Right lobe of liver (tissue), 6 donors: ENCODE measurements around the gene CATSPER1. TPM values are rescaled to one million over a fixed set of nuclear protein-coding genes. Genes with fewer than 3 reads are reported as not detected.

Experiments used
- ATAC-seq, 4 donors: fragments of 200-7000 bp; cut with Tn5 transposase; one replicate each; pipeline ENCODE4 v1.9.1; 2020; ENCODE audit warnings: mild to moderate bottlenecking in 4 of 4, moderate library complexity in 4 of 4
- DNase-seq, 3 donors: peaks; one replicate each; pipeline ENCODE4 v3.0.0-alpha.2; 2020
- H3K27ac ChIP-seq, 3 donors: fragments of 200-600 bp; one replicate each; pipeline ENCODE4 v1.8.0; 2022
- H3K27me3 ChIP-seq, 2 donors: fragments of 200-600 bp; one replicate each; pipeline ENCODE4 v1.8.0; 2022
- H3K36me3 ChIP-seq, 4 donors: fragments of 200-600 bp; sonication (generic) in 1 of 4; one replicate each; pipeline versions ENCODE4 v1.5.1 to v1.8.0; 2017 to 2022; ENCODE audit warnings: control low read depth in 1 of 4
- H3K4me1 ChIP-seq, 4 donors: fragments of 200-600 bp; sonication (generic) in 1 of 4; one replicate each; pipeline versions ENCODE4 v1.5.1 to v1.8.0; 2017 to 2022; ENCODE audit warnings: control low read depth in 1 of 4
- H3K4me3 ChIP-seq, 3 donors: fragments of 200-600 bp; one replicate each; pipeline ENCODE4 v1.8.0; 2022
- H3K9me3 ChIP-seq, 4 donors: fragments of 200-600 bp; sonication (generic) in 1 of 4; one replicate each; pipeline versions ENCODE4 v1.5.1 to v1.8.0; 2017 to 2022; ENCODE audit warnings: control low read depth in 1 of 4
- POLR2A ChIP-seq: fragments of 450-650 bp; IDR thresholded peaks from one replicate; pipeline ENCODE4 v1.6.1; 2017; ENCODE audit warnings: antibody characterized with exemption, mild to moderate bottlenecking
- WGBS: methylation state at CpG from one replicate; pipeline ENCODE4 v1.1.6; 2018; ENCODE audit warnings: low coverage, low lambda C conversion rate; ENCODE audit not compliant: insufficient coverage; ENCODE audit errors: missing lambda C conversion rate; 5-methylcytosine and 5-hydroxymethylcytosine counted together
- intact Hi-C, 2 donors: fragments of 100-400 bp; cut with DNase I; formaldehyde crosslinking; loops; one replicate each; pipeline versions ENCODE4 v1.11.2 to v1.14.1; 2022
- total RNA-seq, 6 experiments: library from RNA; depleted of rRNA in 2 of 6; stranded (reverse); fragments of >200 nt in 2 of 6; fragmentation: NEBNext Ultra II Directional in 3 of 6; extraction: Animal tissue kit (Norgen Biotek cat#: 25700) in 3 of 6; gene quantifications; one replicate each; pipeline versions ENCODE4 v1.1.0 to v1.2.4, GENCODE V29; 2016 to 2023
- TF ChIP-seq, protein P1 (sequence below), 4 donors: fragments of 200-600 bp in 3 of 4; fragments of 450-650 bp in 1 of 4; IDR thresholded peaks; one replicate each; pipeline versions ENCODE4 v1.5.1 to v1.8.0; 2016 to 2022; ENCODE audit warnings: antibody characterized with exemption in 4 of 4, mild to moderate bottlenecking in 2 of 4
- donor health status: DM: no; HTN: yes; CAD: no.
- donor health status: DM: no; HTN: no; CAD: no.
- donor health status: DM: no; HTN: no; CAD: no.
- donor health status: DM: no; HTN: yes; CAD: no.
- donor health status: DM: no; HTN: yes; CAD: no.

The CATSPER1 gene
- total RNA-seq, 6 experiments from 2014 or later, result not detected

- H3K27ac ChIP-seq, result no peak overlapping the region
- WGBS, result 67% methylated on average over 5 of the region's 8 CpGs
- H3K9me3 ChIP-seq, result no peaks in the 10 kb centered on the region
- TF ChIP-seq, protein P1, sequence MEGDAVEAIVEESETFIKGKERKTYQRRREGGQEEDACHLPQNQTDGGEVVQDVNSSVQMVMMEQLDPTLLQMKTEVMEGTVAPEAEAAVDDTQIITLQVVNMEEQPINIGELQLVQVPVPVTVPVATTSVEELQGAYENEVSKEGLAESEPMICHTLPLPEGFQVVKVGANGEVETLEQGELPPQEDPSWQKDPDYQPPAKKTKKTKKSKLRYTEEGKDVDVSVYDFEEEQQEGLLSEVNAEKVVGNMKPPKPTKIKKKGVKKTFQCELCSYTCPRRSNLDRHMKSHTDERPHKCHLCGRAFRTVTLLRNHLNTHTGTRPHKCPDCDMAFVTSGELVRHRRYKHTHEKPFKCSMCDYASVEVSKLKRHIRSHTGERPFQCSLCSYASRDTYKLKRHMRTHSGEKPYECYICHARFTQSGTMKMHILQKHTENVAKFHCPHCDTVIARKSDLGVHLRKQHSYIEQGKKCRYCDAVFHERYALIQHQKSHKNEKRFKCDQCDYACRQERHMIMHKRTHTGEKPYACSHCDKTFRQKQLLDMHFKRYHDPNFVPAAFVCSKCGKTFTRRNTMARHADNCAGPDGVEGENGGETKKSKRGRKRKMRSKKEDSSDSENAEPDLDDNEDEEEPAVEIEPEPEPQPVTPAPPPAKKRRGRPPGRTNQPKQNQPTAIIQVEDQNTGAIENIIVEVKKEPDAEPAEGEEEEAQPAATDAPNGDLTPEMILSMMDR (IDR thresholded peaks at IDR 0.05), result no peak
- TF ChIP-seq POLR2A, result no peak
- H3K4me1 ChIP-seq, result peaks cover 0 to 4% (median 0%) of the 10 kb centered on the region in 4 donors
- H3K36me3 ChIP-seq, result peaks cover 9 to 94% (median 65%) of the 10 kb centered on the region in 4 donors
- DNase-seq, result no peak
- intact Hi-C loops, result no loop called here
- no peaks in the 10 kb centered on the region for H3K27me3 ChIP-seq
- ATAC-seq, result peak in 1 of 4 donors; percentile 12
- H3K4me3 ChIP-seq, result no peak overlapping the region
Observed at GRCh38 chr11:66059966-66060680, 33.8 kb upstream of the CATSPER1 start.

DNA sequence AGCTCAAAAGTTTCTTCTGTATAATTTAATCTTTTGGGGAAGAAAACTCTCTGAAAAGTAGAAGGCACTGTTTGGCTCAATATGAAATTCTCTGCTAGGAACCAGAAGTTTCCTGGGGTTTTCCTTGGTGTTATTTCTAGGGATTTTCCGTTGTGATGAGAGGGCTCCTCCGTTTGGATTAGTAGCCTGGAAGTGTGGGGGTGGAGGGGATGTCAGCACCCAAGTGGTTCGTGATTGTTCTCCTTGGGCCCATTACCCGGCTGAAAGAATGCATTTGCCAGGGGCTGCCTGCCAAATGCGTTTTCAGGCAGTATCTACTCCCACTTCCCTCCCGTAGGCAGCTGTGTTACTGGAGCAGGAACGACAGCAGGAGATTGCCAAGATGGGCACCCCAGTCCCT, 30.2 kb upstream of the CATSPER1 start:
- no peaks in the 10 kb centered on the region for H3K9me3 ChIP-seq
- intact Hi-C loops, result no loop called here
- WGBS, result 40% methylated on average over 1 of the region's 7 CpGs
- no peak overlapping the region for H3K4me3 ChIP-seq
- peaks cover 0 to 15% (median 6%) of the 10 kb centered on the region in 4 donors for H3K4me1 ChIP-seq
- no peak for TF ChIP-seq POLR2A
- TF ChIP-seq, protein P1 (IDR thresholded peaks at IDR 0.05), result no peak
- DNase-seq, result peak in 1 of 3 donors; percentile 31
- H3K36me3 ChIP-seq, result peaks cover 16 to 70% (median 51%) of the 10 kb centered on the region in 4 donors
- ATAC-seq, result no peak
- H3K27me3 ChIP-seq, result no peaks in the 10 kb centered on the region
- H3K27ac ChIP-seq, result no peak overlapping the region

DNA sequence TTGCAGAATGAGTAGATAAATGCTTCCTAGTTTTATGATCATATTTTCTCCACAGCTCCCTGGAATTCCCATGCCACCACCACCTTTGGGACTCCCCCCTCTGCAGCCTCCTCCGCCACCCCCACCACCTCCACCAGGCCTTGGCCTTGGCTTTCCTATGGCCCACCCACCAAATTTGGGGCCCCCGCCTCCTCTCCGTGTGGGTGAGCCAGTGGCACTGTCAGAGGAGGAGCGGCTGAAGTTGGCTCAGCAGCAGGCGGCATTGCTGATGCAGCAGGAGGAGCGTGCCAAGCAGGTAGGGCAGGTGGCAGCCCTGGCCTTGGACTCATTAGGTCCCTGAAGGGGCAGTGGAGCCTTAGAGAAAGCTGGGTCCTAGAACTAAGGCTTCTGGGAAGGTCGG, 28.7 kb upstream of the CATSPER1 start:
- ATAC-seq (no peak), DNase-seq (peak in 1 of 3 donors; percentile 48)
- Histone ChIP-seq H3K36me3 (peaks cover 16 to 55% (median 42%) of the 10 kb centered on the region in 4 donors), H3K4me3 (no peak overlapping the region), H3K4me1 (peaks cover 0 to 24% (median 6%) of the 10 kb centered on the region in 4 donors), H3K9me3 (no peaks in the 10 kb centered on the region), H3K27ac (no peak overlapping the region), H3K27me3 (no peaks in the 10 kb centered on the region)
- intact Hi-C loops, result no loop called here
- TF ChIP-seq, protein P1 (IDR thresholded peaks at IDR 0.05), result no peak
- TF ChIP-seq POLR2A, result no peak
- WGBS, result 61% methylated on average over 7 of the region's 7 CpGs

DNA sequence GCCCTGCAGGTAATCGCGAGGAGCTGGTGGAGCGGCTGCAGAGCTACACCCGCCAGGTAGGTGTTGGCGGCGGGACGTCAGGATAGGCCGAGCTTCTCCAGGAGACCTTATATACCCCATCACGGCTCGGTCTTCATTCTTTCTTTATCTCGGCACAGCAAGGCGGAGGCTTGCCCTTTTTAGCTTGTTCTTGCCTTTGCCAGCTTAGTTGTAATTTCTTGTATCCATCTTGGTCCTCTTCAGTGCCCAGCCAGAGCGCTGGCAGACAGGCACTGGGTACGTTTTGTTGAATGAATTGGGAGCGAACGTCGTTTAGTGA, 26.3 kb upstream of the CATSPER1 start:
- ATAC-seq, result no peak
- no peaks in the 10 kb centered on the region for H3K27me3 ChIP-seq
- intact Hi-C loops, result no loop called here
- H3K36me3 ChIP-seq, result peaks cover 13 to 31% (median 22%) of the 10 kb centered on the region in 4 donors
- no peak for DNase-seq
- TF ChIP-seq, protein P1 (IDR thresholded peaks at IDR 0.05), result no peak
- TF ChIP-seq POLR2A, result no peak
- H3K9me3 ChIP-seq, result no peaks in the 10 kb centered on the region
- peak overlapping the region; percentile 19 to 69 (median 26) for H3K27ac ChIP-seq
- H3K4me3 ChIP-seq, result peak overlapping the region; percentile 61 to 97 (median 80)
- H3K4me1 ChIP-seq, result peaks cover 0 to 24% (median 6%) of the 10 kb centered on the region in 4 donors
- WGBS, result under 1% methylated on average over 9 of the region's 17 CpGs
